ENCODE measurements around the gene LHFPL2.

Gene LHFPL2

GRCh38 chr5:78644741-78645300, 3.8 kb downstream of the LHFPL2 start:
- Histone ChIP-seq H3K36me3 (no peaks in the 10 kb centered on the region), H3K27ac (no peak overlapping the region)

GRCh38 chr5:78644129-78644528, 4.4 kb downstream of the LHFPL2 start:
- Histone ChIP-seq H3K4me3 (ENCODE audit: low read depth in 1 of 2, low read length in 1 of 2) (no peak overlapping the region), H3K27ac (no peak overlapping the region), H3K27me3 (peaks cover 54% of the 10 kb centered on the region), H3K36me3 (no peaks in the 10 kb centered on the region), H3K9me3 (no peaks in the 10 kb centered on the region), H3K4me1 (ENCODE audit: control insufficient read depth in 1 of 2, insufficient read depth in 1 of 2, low read depth in 1 of 2, low read length in 1 of 2) (peaks cover 15 to 18% of the 10 kb centered on the region in 2 experiments)
- TF ChIP-seq CTCF (IDR thresholded peaks at IDR 0.05): no peak

More at GRCh38 chr5:78644741-78645300, 3.8 kb downstream of the LHFPL2 start:
- Histone ChIP-seq H3K4me1 (ENCODE audit: control insufficient read depth in 1 of 2, insufficient read depth in 1 of 2, low read depth in 1 of 2, low read length in 1 of 2) (peaks cover 15 to 18% of the 10 kb centered on the region in 2 experiments), H3K9me3 (no peaks in the 10 kb centered on the region), H3K27me3 (peaks cover 61% of the 10 kb centered on the region), H3K4me3 (ENCODE audit: low read depth in 1 of 2, low read length in 1 of 2) (no peak overlapping the region)
- TF ChIP-seq CTCF (IDR thresholded peaks at IDR 0.05): no peak

GRCh38 chr5:78642701-78643100, 5.9 kb downstream of the LHFPL2 start:
- H3K4me3 ChIP-seq (ENCODE audit: low read depth in 1 of 2, low read length in 1 of 2): no peak overlapping the region
- H3K9me3 ChIP-seq: no peaks in the 10 kb centered on the region
- no peak for TF ChIP-seq CTCF (IDR thresholded peaks at IDR 0.05)
- peaks cover 10 to 11% of the 10 kb centered on the region in 2 experiments for H3K4me1 ChIP-seq (ENCODE audit: control insufficient read depth in 1 of 2, insufficient read depth in 1 of 2, low read depth in 1 of 2, low read length in 1 of 2)
- no peak overlapping the region for H3K27ac ChIP-seq
- H3K36me3 ChIP-seq: no peaks in the 10 kb centered on the region
- H3K27me3 ChIP-seq: peaks cover 40% of the 10 kb centered on the region

- no peak overlapping the region for H3K27ac ChIP-seq
- peaks cover 22% of the 10 kb centered on the region for H3K27me3 ChIP-seq
- H3K4me3 ChIP-seq (ENCODE audit: low read depth in 1 of 2, low read length in 1 of 2): no peak overlapping the region
- no peak for TF ChIP-seq CTCF (IDR thresholded peaks at IDR 0.05)
- H3K9me3 ChIP-seq: no peaks in the 10 kb centered on the region
- H3K36me3 ChIP-seq: no peaks in the 10 kb centered on the region
- H3K4me1 ChIP-seq (ENCODE audit: control insufficient read depth in 1 of 2, insufficient read depth in 1 of 2, low read depth in 1 of 2, low read length in 1 of 2): no peaks in the 10 kb centered on the region
Measured at GRCh38 chr5:78640662-78641474, 7.7 kb downstream of the LHFPL2 start.

- no peaks in the 10 kb centered on the region for H3K36me3 ChIP-seq
- H3K4me3 ChIP-seq (ENCODE audit: low read depth in 1 of 2, low read length in 1 of 2): no peak overlapping the region
- no peak for TF ChIP-seq CTCF (IDR thresholded peaks at IDR 0.05)
- H3K27me3 ChIP-seq: peaks cover 11% of the 10 kb centered on the region
- no peaks in the 10 kb centered on the region for H3K9me3 ChIP-seq
- H3K4me1 ChIP-seq (ENCODE audit: control insufficient read depth in 1 of 2, insufficient read depth in 1 of 2, low read depth in 1 of 2, low read length in 1 of 2): no peaks in the 10 kb centered on the region
- H3K27ac ChIP-seq: no peak overlapping the region
Measured at GRCh38 chr5:78639791-78640190, 8.8 kb downstream of the LHFPL2 start.
